GM18526 (cell line): ENCODE measurements around the gene SETD3.

Experiments used
- POLR2A ChIP-seq: IDR thresholded peaks from 3 replicates; pipeline ENCODE4 v1.6.1; 2011; ENCODE audit not compliant: insufficient read length; ENCODE audit errors: extremely low read depth

SETD3 gene

DNA sequence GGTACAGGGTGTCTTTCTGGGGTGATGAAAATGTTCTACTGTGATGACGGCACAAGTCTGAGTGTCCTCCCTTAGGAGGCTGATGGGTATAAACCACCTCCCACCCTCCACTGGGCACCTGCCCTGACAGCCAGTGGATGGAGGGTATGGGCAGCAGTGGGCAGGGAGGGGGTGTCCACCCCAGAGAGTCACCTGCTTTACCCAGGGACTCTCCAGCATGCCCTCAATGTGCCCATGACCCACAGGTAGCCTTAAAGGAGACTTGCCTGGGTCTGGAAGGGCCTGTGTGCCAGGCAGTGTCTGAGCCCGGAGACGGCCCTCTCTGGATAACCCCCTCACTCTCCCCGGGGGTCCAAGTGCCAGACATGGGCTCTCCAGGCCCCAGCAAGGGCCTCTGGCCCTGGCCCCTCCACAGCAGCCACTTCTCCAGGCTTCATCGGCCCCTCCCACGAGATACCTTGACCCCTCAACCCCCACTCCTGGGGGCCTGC is 39.3 kb upstream of the SETD3 start:
- no peak for TF ChIP-seq POLR2A

- no peak for TF ChIP-seq POLR2A
Observed at GRCh38 chr14:99519347-99519881, 38.8 kb upstream of the SETD3 start.

GRCh38 chr14:99518441-99519346 is 38.0 kb upstream of the SETD3 start:
- TF ChIP-seq POLR2A, result no peak

DNA sequence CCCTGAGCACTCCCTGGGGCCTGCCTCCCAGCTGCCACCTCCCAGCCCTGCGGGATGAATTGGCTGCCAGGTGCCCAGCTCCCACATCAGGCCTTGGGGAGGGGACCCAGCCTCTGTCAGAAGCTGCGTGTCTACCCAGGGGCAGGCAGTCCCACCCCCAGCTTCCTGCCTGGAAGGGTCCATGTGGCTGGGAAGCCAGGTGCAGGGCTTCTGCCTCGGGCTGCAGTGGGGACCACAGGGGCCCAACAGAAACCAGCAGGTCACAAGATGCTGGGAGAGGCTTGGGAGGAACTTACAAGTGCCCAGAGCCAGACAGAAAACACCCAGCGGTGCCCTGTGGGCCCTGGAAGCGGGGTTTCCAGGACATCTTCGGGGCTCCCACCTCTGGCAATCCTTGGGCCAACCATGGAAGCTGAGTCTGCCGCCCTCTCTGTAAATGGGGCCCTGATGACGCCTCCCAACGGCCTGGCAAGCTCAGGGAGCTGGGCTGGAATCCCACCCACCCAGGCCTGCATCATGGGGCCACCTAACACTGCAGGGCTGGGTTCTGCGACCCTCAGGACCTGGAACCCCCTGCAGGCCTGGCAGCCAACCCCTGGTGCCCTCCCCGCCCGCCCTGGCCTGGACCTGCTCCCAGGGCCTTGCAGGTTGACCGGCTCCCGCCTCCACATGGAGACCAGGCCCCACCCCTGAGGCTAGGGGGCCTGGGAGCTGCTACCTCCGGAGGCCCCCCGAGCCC is 37.2 kb upstream of the SETD3 start:
- no peak for TF ChIP-seq POLR2A

DNA sequence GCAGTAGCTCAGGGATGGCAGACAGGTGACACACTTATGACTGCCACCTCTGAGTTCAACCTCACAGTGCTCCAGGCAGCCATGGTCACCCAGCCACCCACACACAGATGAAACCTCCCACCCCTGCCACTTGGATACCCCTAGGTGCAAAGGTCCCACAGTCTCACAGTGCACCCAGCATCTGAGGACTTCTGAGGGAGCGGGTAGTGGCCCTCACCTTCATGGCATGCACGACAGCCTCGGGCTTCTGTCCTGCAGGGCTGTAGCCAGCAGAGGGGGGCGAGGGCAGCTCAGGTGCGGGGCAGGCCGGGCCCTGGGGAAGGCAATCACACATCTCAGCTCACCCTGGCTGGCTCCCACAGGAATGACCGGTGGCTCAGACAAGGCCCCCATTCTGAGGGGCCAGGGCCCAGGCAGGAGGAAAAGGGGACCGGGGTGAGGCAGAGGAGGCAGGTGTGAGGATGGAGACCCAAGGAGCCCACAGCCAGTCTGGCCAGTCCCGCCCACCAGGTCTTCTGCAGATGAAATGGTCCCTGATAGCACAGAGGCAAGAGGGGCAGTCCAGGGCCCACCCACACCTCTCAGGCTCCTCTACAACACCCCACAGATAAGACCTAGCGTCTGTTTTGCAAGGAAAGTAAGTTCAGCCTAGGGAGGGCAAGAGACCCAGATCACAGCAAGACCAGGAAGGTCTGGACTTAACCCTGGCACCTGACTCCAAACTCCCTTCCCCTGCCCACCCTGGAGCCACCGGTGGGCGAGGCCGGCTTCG is 36.4 kb upstream of the SETD3 start:
- TF ChIP-seq POLR2A, result no peak

DNA sequence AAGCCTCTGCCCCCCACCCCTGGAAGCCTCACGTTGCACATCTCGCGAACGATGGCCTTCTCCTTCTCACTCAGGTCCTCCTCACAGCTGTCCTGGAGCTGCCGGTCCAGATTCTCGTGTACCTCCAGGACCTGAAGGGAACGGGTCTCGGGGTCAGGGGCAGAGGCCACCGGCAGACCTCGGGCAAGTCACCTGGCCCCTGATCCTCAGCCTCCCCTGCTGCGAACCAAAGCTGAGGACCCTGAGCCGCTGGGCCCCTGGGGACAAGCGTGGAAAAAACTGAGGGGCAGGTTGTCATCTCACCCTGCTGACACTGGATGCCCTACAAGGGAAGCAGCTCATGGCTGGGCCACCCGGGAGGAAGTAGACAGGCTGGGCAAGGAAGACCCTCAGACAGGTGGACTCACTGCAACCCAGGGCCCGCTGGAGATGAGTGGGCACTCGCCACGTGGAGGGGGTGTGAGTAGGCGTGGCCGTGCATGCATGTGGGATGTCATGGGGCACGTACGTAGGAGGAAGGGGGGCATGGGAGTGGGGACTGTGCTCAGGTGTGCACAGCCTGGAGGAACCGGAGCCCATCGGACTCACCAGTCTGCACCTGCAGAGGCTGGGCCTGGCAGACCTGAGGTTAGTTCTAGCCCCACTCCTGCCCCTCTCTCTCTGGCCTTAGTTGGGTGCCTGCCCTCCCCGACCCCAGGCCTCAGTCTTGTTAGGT is 35.7 kb upstream of the SETD3 start:
- TF ChIP-seq POLR2A, result no peak

DNA sequence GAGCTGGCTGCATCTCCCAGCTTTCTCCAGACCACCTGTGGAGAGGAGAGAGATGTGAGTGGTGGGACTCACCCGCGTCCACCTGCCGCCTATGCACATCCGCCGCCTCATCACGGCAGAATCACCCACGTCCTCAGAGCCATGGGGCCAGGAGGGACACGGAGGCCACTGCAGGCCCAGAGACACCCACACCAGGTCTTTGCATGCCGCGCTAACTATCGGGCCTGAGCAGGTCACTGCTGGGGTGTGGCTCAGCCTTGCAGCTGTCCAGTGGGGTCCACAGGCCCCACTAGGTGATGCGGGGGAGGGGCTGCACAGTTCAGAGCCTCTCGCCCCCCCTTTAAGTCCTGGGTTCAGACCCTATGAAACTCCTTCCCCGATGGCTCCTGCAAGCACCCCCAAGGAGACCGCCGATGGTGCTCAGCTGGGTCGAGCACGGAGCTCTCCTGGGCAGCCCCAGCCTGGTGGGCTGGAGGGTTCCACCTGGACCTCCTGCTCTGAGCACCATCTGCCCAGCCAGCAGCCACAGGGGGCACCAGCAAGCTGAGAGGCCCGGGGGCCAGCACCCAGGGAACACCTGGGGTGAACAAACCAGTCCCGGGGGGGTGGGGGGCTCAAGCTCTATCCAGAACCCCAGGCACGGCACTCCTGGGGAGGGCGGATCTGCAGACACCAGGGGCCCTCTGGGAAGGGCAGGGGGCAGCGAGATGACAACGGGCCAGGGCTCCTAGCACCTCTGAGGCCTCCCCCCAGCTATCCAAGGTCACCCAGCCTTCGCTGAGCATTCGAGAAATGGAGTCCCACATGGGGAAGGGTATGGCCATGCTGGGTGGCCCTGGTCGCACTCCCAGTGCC is 34.9 kb upstream of the SETD3 start:
- no peak for TF ChIP-seq POLR2A

GRCh38 chr14:99514552-99515300 is 34.1 kb upstream of the SETD3 start:
- TF ChIP-seq POLR2A, result no peak

- TF ChIP-seq POLR2A, result no peak
Observed at GRCh38 chr14:99513946-99514551, 33.4 kb upstream of the SETD3 start.

DNA sequence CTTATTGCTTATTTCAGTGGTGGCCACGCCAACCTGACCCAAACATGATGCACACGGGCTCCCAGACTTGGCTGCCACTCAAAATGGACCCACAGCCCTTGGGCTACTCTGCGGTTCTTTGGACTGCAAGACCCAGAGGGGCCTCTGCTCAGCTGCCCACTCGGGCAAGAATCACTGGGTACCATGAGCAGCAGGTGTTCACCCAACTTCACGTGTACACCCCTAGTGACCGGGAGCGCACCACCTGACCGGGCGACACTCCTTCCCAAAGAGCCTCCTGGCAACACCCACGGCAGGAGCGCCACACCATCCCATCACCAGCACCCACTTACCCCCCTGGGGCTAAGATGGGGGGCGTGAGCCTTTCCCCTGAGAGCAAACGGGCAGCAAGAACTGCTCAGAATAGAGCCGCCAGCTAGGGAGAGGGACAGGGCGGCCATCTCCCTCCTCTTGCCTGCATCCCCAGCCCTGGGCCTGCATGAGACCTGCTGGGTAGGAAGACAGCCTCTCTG is 32.6 kb upstream of the SETD3 start:
- no peak for TF ChIP-seq POLR2A

DNA sequence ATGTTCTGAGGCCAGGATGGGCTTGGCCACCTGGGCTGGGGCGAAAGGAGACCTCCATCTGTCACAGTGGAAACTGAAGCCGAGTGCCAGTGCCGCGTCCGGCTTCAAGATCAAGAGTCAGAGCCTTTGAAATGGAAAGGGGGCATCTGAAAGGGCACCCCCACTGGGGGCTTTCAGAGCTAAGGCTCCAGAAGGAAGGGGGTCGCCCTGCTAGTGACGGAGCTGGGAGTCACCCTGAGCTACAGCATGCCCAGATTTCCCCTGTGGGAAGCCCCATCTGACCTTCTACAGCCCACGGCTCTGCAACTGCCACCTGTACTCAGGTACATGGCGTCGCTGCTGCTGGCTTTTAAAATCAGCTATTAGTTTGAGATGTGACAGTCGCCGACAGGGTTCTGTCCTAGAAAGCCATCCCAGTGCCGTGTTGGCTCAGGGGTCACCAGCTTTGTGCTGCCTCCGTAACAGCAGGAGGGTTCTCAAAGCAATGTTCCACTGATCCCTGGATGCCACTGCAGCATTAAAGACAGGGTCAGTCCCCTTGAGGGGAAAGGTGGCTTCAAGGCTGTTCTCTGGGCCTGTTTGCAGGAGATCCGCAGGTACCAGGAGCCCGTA is 32.0 kb upstream of the SETD3 start:
- TF ChIP-seq POLR2A, result no peak

DNA sequence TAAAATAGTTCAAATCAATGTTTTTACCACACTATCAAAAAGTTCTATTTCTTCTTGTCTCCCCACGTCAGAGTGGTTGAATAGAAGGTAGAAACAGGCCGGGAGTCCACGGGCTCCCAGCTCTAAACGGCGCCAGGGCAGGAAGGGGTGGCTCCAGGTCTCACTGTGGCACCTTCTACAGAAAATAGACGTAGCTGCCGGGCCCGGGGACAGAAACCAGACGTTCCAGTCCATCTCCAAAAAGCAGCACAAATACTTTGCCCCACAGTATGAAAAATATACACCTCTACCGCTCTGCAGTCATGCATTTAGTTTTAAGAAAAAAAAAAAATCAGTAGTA is 31.4 kb upstream of the SETD3 start:
- no peak for TF ChIP-seq POLR2A
